Epithelial cell of prostate (primary cell): ENCODE results near the gene ST6GALNAC3.

Source experiments
- DNase-seq: peaks from one replicate; pipeline ENCODE4 v3.0.0-alpha.2; 2011; ENCODE audit warnings: low read depth, low spot score
- H3K27ac ChIP-seq: fragments of 450-650 bp; 2 replicates; pipeline ENCODE4 v1.5.1; 2017; ENCODE audit warnings: mild to moderate bottlenecking

Gene ST6GALNAC3

GRCh38 chr1:76542359-76542758, 467.8 kb downstream of the ST6GALNAC3 start:
- no peak overlapping the region for H3K27ac ChIP-seq
- no peak for DNase-seq

- DNase-seq, result no peak
- no peak overlapping the region for H3K27ac ChIP-seq
These were observed 468.9 kb downstream of the ST6GALNAC3 start for GRCh38 chr1:76543495-76543894.

- no peak overlapping the region for H3K27ac ChIP-seq
- no peak for DNase-seq
These were observed 471.9 kb downstream of the ST6GALNAC3 start for GRCh38 chr1:76546354-76546933.

GRCh38 chr1:76547916-76548315, 473.4 kb downstream of the ST6GALNAC3 start:
- no peak for DNase-seq

GRCh38 chr1:76548513-76549100, 474.1 kb downstream of the ST6GALNAC3 start:
- H3K27ac ChIP-seq, result no peak overlapping the region
- DNase-seq, result no peak

More at GRCh38 chr1:76547916-76548315, 473.4 kb downstream of the ST6GALNAC3 start:
- H3K27ac ChIP-seq, result no peak overlapping the region

GRCh38 chr1:76554283-76554682, 479.7 kb downstream of the ST6GALNAC3 start:
- DNase-seq, result no peak
- no peak overlapping the region for H3K27ac ChIP-seq

GRCh38 chr1:76562292-76562691, 487.7 kb downstream of the ST6GALNAC3 start:
- H3K27ac ChIP-seq, result no peak overlapping the region
- DNase-seq, result no peak

- no peak for DNase-seq
- no peak overlapping the region for H3K27ac ChIP-seq
These were observed 494.2 kb downstream of the ST6GALNAC3 start for GRCh38 chr1:76568573-76569238.

GRCh38 chr1:76571248-76571647, 496.7 kb downstream of the ST6GALNAC3 start:
- DNase-seq, result no peak
- no peak overlapping the region for H3K27ac ChIP-seq

- no peak for DNase-seq
- H3K27ac ChIP-seq, result no peak overlapping the region
These were observed 497.7 kb downstream of the ST6GALNAC3 start for GRCh38 chr1:76572229-76572628.

GRCh38 chr1:76576876-76577524, 502.5 kb downstream of the ST6GALNAC3 start:
- H3K27ac ChIP-seq, result no peak overlapping the region
- no peak for DNase-seq

- DNase-seq, result no peak
- no peak overlapping the region for H3K27ac ChIP-seq
These were observed 503.1 kb downstream of the ST6GALNAC3 start for GRCh38 chr1:76577525-76578185.

- no peak overlapping the region for H3K27ac ChIP-seq
- no peak for DNase-seq
These were observed 505.7 kb downstream of the ST6GALNAC3 start for GRCh38 chr1:76580206-76580605.

- no peak for DNase-seq
These were observed 507.2 kb downstream of the ST6GALNAC3 start for GRCh38 chr1:76581712-76582111.

GRCh38 chr1:76583235-76583868, 508.8 kb downstream of the ST6GALNAC3 start:
- no peak for DNase-seq
- no peak overlapping the region for H3K27ac ChIP-seq

More at GRCh38 chr1:76581712-76582111, 507.2 kb downstream of the ST6GALNAC3 start:
- no peak overlapping the region for H3K27ac ChIP-seq

GRCh38 chr1:76583875-76584477, 509.4 kb downstream of the ST6GALNAC3 start:
- no peak overlapping the region for H3K27ac ChIP-seq
- no peak for DNase-seq

- no peak for DNase-seq
- no peak overlapping the region for H3K27ac ChIP-seq
These were observed 511.6 kb downstream of the ST6GALNAC3 start for GRCh38 chr1:76585980-76586674.

GRCh38 chr1:76587212-76587611, 512.7 kb downstream of the ST6GALNAC3 start:
- no peak for DNase-seq

GRCh38 chr1:76591461-76591860, 516.9 kb downstream of the ST6GALNAC3 start:
- no peak overlapping the region for H3K27ac ChIP-seq
- no peak for DNase-seq

More at GRCh38 chr1:76587212-76587611, 512.7 kb downstream of the ST6GALNAC3 start:
- no peak overlapping the region for H3K27ac ChIP-seq
